Body of pancreas (tissue), 4 donors: ENCODE data around the gene ABCG1.

ENCODE experiments used
- POLR2A ChIP-seq, 3 donors: fragments of 450-650 bp; IDR thresholded peaks; one replicate each; pipeline ENCODE4 v1.6.1; 2016; ENCODE audit warnings: antibody characterized with exemption in 3 of 3, mild to moderate bottlenecking in 2 of 3
- TF ChIP-seq, protein P1 (sequence below), 7 experiments: fragments of 450-650 bp in 4 of 7; fragments of 200-600 bp in 3 of 7; sonication (generic) in 3 of 7; IDR thresholded peaks; one replicate each; pipeline ENCODE4 v1.5.1; 2016 to 2019; ENCODE audit warnings: antibody characterized with exemption in 7 of 7

- TF ChIP-seq, protein P1, sequence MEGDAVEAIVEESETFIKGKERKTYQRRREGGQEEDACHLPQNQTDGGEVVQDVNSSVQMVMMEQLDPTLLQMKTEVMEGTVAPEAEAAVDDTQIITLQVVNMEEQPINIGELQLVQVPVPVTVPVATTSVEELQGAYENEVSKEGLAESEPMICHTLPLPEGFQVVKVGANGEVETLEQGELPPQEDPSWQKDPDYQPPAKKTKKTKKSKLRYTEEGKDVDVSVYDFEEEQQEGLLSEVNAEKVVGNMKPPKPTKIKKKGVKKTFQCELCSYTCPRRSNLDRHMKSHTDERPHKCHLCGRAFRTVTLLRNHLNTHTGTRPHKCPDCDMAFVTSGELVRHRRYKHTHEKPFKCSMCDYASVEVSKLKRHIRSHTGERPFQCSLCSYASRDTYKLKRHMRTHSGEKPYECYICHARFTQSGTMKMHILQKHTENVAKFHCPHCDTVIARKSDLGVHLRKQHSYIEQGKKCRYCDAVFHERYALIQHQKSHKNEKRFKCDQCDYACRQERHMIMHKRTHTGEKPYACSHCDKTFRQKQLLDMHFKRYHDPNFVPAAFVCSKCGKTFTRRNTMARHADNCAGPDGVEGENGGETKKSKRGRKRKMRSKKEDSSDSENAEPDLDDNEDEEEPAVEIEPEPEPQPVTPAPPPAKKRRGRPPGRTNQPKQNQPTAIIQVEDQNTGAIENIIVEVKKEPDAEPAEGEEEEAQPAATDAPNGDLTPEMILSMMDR (IDR thresholded peaks at IDR 0.05) = no peak
- TF ChIP-seq POLR2A (IDR thresholded peaks at IDR 0.05) = no peak
Measured at GRCh38 chr21:42252325-42252654, 33.4 kb downstream of the ABCG1 start.
